ENCODE results near the gene CCDC40.

The CCDC40 gene

DNA sequence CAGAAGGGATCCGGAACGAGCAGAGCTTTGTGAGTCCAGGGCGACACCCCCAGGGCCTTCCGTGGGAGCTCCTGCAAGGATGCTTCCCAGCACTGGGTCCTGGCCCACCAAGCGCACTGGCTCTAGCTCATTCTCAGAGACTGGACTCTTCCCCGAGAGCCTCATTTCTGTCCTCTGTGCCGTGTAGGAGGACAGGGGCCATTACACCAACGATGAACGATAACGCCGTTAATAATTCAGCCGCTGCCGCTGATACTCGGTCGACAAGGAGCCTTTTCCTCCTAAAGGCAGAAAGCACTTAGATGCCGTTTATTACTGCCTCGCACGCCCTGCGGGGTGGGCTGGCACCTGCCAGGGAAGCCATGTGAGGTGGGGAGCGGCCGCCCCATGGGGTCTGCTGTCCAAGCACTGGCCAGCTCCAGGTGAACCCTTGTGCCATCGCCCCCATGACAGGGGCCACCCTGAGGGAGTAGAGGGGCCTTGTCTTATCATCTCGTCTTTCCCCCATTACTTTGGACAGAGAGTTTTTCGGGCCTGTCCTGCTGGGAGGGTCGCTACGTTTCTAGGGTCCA, 34.3 kb upstream of the CCDC40 start:
- no peak for DNase-seq (ENCODE audit: low spot score)

- DNase-seq (ENCODE audit: low spot score) = no peak
Measured at GRCh38 chr17:80002690-80003490, 33.6 kb upstream of the CCDC40 start.

DNA sequence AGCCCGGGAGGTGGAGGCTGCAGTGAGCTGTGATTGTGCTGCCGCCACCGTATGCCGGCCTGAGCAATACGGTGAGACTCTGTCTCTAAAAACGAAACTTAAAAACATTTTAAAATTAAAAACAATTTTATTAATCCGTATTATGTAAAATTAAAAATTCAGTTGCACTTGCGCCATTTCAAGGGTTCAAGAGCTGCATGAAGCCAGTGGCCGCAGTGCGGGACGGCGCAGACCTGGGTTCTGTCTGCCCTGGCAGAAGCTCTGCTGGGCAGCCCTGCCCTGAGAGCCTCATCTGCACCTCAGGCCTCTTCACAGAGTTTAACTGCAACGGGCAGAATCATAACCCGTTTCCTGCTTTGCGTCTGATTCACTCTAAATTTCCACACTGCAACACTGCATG, 32.5 kb upstream of the CCDC40 start:
- DNase-seq (ENCODE audit: low spot score) = no peak

DNA sequence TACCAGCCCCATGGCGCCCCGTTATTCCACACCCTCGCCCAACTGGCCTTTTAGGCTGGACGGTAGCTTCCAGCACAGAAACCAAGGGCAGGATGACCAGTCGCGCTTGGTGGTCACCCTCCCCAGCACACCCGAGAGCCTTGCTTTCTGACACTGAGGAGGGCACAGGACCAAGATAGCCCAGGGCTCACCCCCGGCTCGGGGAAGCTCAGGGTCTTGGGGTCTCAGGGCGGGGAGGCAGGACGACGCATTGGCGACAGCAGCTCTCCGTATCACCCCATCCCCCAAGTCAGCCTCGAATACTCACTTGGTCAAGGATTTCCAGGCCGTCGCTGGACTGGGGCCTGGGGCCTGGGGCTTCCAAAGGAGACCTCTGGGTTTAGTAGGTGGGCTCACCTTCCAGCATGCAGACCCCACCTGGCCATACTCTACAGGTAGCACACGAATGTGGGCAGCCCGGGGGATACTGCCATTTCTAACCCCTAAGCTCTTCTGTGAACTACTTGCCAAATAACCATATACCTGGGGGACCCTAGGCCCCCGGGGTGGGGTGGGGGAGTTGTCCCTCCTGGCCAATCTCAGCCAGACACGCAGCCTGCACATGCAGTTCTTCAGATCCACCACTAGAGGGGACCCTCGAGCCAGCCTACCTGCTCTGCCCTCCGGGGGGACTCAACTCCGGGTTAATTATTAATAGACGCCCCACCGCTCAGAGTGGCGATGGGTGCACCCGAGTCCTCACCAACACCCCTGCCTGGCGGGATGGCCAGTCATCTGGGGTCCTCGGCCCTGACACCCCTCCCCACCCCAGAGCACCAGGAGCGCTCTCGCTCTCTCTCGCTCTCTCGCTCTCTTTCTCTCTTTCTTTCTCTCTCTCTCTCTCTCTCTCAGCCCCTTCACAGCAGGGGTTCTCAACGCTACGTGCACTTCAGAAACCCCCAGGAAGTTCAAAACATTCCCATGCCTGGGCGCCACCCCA, 30.8 kb upstream of the CCDC40 start:
- DNase-seq (ENCODE audit: low spot score) = peak; percentile 47

DNA sequence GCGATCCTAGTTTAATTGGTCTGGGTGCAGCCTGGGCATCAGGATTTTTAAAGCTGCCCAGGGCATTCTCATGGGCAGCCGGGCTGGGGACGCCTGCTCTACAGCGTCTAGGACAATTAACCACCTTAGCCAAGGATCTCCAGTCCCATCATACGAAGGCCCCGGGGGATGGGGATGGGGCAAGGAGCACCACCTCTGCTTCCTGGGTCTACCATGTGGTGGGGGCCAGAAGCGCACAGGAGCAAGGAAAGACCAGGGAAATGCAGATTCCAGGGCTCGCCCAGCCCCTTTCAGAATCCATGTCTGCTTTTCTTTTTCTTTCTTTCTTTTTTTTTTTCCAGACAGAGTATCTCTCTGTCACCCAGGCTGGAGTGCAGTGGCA, 30.1 kb upstream of the CCDC40 start:
- no peak for DNase-seq (ENCODE audit: low spot score)

DNA sequence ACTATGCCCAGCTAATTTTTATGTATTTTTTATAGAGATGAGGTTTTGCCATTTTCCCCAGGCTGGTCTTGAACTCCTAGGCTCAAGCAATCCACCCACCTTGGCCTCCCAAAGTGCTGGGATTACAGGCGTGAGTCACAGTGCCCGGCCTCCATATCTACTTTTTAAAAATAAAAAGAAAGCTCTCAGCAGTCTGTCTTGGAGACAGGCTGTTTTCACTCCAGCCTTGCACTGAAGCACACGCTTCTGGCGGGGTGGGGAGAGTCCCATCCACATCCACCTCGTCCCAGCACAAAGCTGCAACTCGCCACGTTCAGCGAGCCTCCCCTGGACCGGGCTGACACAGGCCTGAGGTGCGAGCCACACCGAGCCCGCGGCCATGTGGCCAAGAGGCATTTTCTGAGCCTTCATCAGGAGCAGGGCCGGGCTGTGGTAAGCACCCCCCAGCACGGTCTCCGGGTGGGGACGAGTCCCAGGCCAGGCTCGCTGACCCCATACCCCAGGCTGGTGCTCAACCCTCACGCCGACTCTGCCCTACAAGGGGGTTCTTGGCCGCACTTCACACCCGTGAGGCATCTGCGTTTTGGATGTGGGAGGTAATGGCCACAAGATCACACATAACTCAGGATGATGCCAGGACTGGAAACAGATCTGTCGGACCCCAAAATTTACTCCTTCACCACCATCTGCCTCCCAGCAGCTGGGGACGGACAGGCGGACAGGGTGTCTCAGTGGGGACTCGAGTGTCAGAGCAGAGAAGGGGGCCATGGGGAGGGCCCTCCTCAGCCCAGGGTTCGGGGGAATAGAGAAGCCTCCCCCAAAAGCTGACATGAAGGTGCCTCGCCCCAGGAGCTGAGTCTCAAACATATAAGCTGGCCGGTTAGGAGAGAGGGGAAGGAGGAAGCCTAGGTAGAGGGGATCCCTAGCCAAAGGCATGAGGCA, 29.4 kb upstream of the CCDC40 start:
- no peak for DNase-seq (ENCODE audit: low spot score)

- no peak for DNase-seq (ENCODE audit: low spot score)
Measured at GRCh38 chr17:80007939-80008338, 28.5 kb upstream of the CCDC40 start.

GRCh38 chr17:80008383-80008840, 28.0 kb upstream of the CCDC40 start:
- peak; percentile 66 for DNase-seq (ENCODE audit: low spot score)

DNA sequence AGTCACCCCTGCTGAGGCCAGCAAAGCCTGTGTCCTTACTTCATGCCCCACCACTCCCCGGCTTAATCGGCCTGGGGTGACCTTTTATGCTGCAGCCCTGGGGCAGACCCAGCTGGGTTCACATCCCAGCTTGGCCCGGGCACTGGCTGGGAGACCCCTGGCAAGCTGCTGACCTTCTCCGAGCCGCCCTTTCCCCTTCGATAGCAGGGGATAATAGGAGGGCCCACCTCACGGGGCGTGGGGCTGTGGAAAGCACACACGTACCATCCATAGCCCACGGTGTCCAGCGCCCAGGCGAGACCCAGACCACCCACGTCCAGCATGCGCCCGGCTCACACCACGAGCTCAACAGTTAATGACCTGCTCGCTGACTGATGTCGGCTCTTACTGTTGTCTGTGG, 27.6 kb upstream of the CCDC40 start:
- no peak for DNase-seq (ENCODE audit: low spot score)

DNA sequence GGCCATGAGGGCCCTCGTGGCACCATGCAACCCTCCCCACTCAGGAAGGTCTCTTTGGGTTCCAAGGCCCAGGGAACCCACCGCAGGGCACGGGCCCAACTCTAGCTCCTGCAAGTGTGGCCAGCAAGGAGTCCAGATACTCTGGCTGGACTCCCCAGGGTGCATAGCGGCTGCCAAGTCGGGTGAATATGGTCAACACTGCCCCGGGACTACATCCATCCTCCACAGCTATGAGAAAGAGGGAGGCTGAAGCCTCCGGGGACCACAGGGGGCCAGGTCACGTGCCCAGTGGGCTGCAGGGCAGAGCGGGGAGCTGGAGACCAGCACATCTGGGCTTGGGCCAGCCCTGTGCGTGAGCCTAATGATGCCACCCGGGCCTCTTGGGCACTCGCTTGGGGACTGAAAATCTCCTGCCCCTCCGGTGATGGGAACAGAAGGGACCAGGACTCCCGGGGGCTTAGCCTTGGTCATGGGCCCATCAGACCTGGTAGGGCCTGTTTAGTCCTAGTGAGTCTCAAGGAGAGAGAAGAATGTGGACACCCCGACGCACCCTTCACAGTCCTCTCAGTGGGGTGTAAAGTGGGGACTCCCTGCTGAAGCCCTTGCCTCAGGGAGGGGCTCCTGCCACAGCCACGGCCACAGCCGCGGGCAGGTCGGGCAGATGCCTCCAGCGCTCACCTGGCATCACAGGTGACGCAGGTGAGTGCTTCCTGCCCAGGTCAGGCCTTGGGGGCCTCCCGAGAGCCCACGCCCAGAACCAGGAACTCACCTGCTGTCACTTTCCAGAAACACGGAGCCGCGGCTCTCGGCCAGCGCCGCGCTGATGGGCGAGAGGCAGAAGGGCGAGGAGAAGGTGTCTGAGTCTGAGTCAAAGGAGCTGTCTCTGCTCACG, 26.8 kb upstream of the CCDC40 start:
- no peak for DNase-seq (ENCODE audit: low spot score)

DNA sequence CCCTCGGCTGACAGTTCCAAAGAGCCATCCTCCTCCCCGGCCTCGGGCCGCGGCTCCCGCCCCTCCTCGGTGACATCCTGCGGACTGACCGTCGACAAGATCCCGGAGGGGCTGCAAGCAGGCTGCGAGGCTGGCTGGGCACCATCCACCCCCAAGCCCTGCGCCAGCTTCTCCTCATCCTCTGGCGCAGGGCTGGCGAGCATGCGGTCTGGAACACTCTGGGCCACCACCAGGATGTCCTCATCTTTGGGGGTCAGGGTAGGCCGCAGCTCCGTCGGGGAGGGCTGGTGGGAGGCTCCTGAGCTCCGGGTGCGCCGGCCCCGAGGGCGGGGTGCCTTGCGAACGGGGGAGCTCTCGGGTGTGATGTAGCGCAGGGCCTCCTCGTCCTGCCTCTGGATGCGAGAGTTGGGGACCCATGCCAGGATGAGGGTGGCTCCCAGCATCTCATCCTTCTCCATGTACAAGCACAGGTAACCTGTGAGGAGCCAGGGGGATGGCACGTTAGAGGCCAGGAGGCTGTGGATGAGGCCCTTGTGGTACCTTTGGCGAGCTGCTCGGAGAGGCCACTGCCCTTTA, 26.1 kb upstream of the CCDC40 start:
- DNase-seq (ENCODE audit: low spot score) = no peak

DNA sequence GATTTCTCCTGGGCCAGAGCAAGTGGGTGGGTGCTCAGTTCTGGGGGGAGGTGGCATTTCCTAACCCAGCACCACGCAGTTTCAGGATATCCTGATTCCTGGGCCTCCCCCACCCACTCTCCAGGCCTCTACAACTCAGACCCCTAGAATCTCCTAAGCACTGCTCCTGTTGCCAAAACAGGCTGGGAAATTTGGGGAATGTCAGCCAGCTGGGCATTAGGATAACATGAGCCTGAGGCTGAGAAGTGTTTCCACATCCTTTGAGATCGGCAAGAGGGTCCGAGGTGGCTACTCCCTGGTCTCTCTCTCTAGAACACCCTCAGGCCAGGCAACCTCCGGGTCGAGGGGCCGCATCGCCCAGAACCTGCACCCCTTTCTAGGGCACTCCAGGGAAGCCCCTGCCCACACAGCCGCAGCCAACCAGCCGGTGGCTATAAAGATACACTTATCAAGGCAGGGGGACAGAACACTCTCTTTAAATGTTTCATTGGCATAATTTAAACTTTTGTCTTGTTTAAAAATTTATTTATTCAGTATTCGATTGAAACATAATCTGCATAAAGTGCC, 24.4 kb upstream of the CCDC40 start:
- no peak for DNase-seq (ENCODE audit: low spot score)

GRCh38 chr17:80012765-80013741, 23.4 kb upstream of the CCDC40 start:
- DNase-seq (ENCODE audit: low spot score) = no peak

DNA sequence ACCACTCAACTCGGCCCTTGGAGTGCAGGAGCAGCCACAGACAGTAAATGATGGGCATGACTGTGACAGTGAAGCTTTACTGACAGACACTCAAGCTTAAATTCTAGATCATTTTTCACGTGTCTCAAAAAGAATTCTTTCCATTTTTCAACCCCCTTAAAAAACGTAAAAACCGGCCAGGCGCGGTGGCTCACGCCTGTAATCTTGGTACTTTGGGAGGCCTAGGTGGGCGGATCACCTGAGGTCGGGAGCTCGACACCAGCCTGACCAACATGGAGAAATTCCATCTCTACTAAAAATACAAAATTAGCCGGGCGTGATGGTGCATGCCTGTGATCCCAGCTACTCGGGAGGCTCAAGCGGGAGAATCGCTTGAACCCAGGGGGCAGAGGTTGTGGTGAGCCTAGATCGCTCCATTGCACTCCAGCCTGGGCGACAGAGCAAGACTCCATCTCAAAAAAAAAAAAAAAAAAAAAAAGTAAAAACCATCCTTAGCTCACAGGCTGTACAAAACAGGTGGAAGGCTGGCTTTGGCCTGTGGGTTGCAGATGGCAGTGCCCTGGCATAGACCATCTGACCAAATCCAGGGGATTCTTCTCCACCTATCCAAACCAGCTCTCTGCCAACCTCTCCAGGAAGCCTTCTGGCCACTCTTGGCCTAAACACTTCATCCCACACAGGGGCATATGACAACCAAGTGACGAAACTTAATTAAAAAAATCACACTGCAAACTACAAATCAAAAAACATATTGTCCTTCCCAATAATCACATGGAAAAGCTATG, 19.0 kb upstream of the CCDC40 start:
- no peak for DNase-seq (ENCODE audit: low spot score)

DNA sequence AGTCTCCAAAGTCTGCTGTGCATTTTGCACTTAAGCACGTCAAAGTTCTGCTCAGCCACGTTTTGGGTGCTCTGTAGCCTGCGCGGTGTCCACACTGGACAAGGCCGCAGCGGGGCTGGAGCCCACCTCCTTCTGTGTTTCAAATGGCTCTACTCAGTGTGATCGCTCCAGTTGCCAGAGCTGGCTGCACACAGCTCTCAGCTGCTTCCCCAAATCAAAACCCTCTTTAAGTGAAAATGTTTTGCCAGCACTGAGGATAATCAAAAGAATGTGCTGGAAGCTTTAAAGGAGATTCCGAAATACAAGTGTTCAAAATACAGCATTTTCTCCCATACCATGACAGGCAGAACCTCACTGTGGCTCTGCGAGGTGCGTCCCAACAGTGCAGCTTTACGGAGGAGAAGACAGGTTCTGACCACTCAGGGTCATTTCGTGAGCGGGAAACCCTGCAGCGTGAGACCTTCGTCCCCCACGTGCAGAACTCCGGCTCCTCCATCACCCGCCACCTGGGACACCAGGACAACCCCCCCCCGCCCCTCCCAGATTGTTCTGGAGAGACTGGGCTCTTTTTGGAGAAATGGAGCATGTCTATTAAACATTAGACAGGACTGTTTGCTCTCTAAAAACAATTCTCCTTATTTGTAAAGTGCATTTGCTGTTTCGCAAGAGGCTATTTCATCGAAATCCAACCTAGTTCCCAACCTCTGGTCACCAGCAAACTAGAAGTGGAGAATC, 17.4 kb upstream of the CCDC40 start:
- DNase-seq (ENCODE audit: low spot score) = no peak

GRCh38 chr17:80021600-80021999, 14.8 kb upstream of the CCDC40 start:
- DNase-seq (ENCODE audit: low spot score) = no peak
